Left ventricle myocardium inferior (tissue), 1 donor: Measurements from ENCODE around the gene SLC24A1. TPM values are rescaled to one million over a fixed set of nuclear protein-coding genes. Genes with fewer than 3 reads are reported as not detected.

ENCODE experiments used
- DNase-seq: peaks from one replicate; pipeline ENCODE4 v3.0.0-alpha.2; 2020
- H3K27ac ChIP-seq: fragments of 200-600 bp; replicated peaks from 2 replicates; pipeline ENCODE4 v1.8.0; 2021
- H3K27me3 ChIP-seq: fragments of 200-600 bp; 2 replicates; pipeline ENCODE4 v1.8.0; 2021; ENCODE audit warnings: low read depth
- H3K36me3 ChIP-seq: fragments of 200-600 bp; 2 replicates; pipeline ENCODE4 v1.8.0; 2021
- H3K4me1 ChIP-seq: fragments of 200-600 bp; 2 replicates; pipeline ENCODE4 v1.8.0; 2021
- H3K4me3 ChIP-seq: fragments of 200-600 bp; 2 replicates; pipeline ENCODE4 v1.8.0; 2021; ENCODE audit warnings: mild to moderate bottlenecking, moderate library complexity
- H3K9me3 ChIP-seq: fragments of 200-600 bp; replicated peaks from 2 replicates; pipeline ENCODE4 v1.8.0; 2021
- intact Hi-C: fragments of 100-400 bp; cut with micrococcal nuclease; formaldehyde crosslinking; loops from one replicate; pipeline ENCODE4 v1.11.0; 2022
- total RNA-seq: library from RNA; stranded (reverse); fragmentation: NEBNext Ultra II Directional; extraction: Animal tissue kit (Norgen Biotek cat#: 25700); gene quantifications from one replicate; pipeline ENCODE4 v1.2.1, GENCODE V29; 2021
- TF ChIP-seq, protein P1 (sequence below): fragments of 200-600 bp; IDR thresholded peaks from 2 replicates; pipeline ENCODE4 v1.8.0; 2021; ENCODE audit warnings: antibody characterized with exemption, mild to moderate bottlenecking, borderline replicate concordance
- donor health status: DM: no; HTN: yes; CAD: no; lungs with severe emphysema.

The SLC24A1 gene
- total RNA-seq, 1 donor from 2014 or later, result 2.3 TPM

GRCh38 chr15:65619626-65620290 lies 2.0 kb upstream of the SLC24A1 start:
- Histone ChIP-seq H3K4me3 (no peak overlapping the region), H3K4me1 (no peaks in the 10 kb centered on the region), H3K9me3 (no peaks in the 10 kb centered on the region), H3K36me3 (peaks cover 7% of the 10 kb centered on the region), H3K27me3 (no peaks in the 10 kb centered on the region), H3K27ac (no peak overlapping the region)
- intact Hi-C loops, result no loop called here
- DNase-seq, result no peak
- TF ChIP-seq, protein P1, sequence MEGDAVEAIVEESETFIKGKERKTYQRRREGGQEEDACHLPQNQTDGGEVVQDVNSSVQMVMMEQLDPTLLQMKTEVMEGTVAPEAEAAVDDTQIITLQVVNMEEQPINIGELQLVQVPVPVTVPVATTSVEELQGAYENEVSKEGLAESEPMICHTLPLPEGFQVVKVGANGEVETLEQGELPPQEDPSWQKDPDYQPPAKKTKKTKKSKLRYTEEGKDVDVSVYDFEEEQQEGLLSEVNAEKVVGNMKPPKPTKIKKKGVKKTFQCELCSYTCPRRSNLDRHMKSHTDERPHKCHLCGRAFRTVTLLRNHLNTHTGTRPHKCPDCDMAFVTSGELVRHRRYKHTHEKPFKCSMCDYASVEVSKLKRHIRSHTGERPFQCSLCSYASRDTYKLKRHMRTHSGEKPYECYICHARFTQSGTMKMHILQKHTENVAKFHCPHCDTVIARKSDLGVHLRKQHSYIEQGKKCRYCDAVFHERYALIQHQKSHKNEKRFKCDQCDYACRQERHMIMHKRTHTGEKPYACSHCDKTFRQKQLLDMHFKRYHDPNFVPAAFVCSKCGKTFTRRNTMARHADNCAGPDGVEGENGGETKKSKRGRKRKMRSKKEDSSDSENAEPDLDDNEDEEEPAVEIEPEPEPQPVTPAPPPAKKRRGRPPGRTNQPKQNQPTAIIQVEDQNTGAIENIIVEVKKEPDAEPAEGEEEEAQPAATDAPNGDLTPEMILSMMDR, result no peak

- H3K27ac ChIP-seq, result no peak overlapping the region
- H3K4me1 ChIP-seq, result no peaks in the 10 kb centered on the region
- no peaks in the 10 kb centered on the region for H3K9me3 ChIP-seq
- TF ChIP-seq, protein P1, result no peak
- intact Hi-C loops, result no loop called here
- DNase-seq, result no peak
- H3K4me3 ChIP-seq, result no peak overlapping the region
- no peaks in the 10 kb centered on the region for H3K27me3 ChIP-seq
- peaks cover 16% of the 10 kb centered on the region for H3K36me3 ChIP-seq
Measured at GRCh38 chr15:65620833-65621232, 905 bp upstream of the SLC24A1 start.

DNA sequence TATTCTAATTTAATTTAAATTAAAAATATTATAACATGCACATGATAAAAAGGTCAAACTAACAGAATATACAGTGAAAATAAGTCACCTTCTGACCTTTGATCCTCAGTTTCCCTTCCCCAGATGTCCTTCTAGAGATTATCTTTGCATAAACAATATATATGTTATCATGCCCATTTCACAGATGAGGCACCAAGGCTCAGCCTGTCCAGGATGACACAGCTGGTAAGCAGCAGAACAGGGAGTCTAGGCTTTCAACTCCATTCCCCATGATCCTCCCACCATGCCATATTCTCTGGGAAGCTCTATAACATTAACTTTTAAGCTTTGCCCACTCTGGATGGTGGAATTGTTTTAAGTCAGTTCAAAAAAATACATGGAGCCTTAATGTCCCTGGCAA lies 1.4 kb downstream of the SLC24A1 start:
- H3K27ac ChIP-seq, result no peak overlapping the region
- H3K27me3 ChIP-seq, result no peaks in the 10 kb centered on the region
- H3K4me1 ChIP-seq, result no peaks in the 10 kb centered on the region
- H3K4me3 ChIP-seq, result no peak overlapping the region
- H3K36me3 ChIP-seq, result peaks cover 16% of the 10 kb centered on the region
- TF ChIP-seq, protein P1, result no peak
- no peaks in the 10 kb centered on the region for H3K9me3 ChIP-seq
- DNase-seq, result no peak
- intact Hi-C loops, result no loop called here

- Histone ChIP-seq H3K36me3 (peaks cover 16% of the 10 kb centered on the region), H3K27ac (no peak overlapping the region), H3K9me3 (no peaks in the 10 kb centered on the region), H3K27me3 (no peaks in the 10 kb centered on the region), H3K4me1 (no peaks in the 10 kb centered on the region), H3K4me3 (no peak overlapping the region)
- DNase-seq, result no peak
- TF ChIP-seq, protein P1, result no peak
- intact Hi-C loops, result no loop called here
Measured at GRCh38 chr15:65626856-65627255, 5.1 kb downstream of the SLC24A1 start.

GRCh38 chr15:65629548-65629947 lies 7.8 kb downstream of the SLC24A1 start:
- Histone ChIP-seq H3K4me1 (no peaks in the 10 kb centered on the region), H3K27me3 (no peaks in the 10 kb centered on the region), H3K4me3 (no peak overlapping the region), H3K27ac (no peak overlapping the region), H3K36me3 (peaks cover 12% of the 10 kb centered on the region), H3K9me3 (no peaks in the 10 kb centered on the region)
- TF ChIP-seq, protein P1, result no peak
- no peak for DNase-seq
- intact Hi-C loops, result no loop called here
